HepG2 (cell line): Measurements from ENCODE around the gene METTL22. TPM values are rescaled to one million over a fixed set of nuclear protein-coding genes. Genes with fewer than 3 reads are reported as not detected.

Source experiments
- ETV5 ChIP-seq: IDR thresholded peaks from 2 replicates; pipeline ENCODE4 v1.6.1; 2018; ENCODE audit warnings: missing biosample characterization, missing genetic modification reagents, inconsistent platforms, borderline replicate concordance
- KDM5A ChIP-seq: fragments of 200-600 bp; sonication (generic); IDR thresholded peaks from 2 replicates; pipeline ENCODE4 v1.7.0; 2018; ENCODE audit warnings: antibody characterized with exemption, mild to moderate bottlenecking, low read length, borderline replicate concordance
- KLF12 ChIP-seq: sonication (generic); formaldehyde crosslinking; IDR thresholded peaks from 2 replicates; pipeline ENCODE4 v1.4.0; 2020; ENCODE audit warnings: missing genetic modification reagents, borderline replicate concordance
- NFYB ChIP-seq: sonication (generic); formaldehyde crosslinking; IDR thresholded peaks from 2 replicates; pipeline ENCODE4 v1.4.0; 2020; ENCODE audit warnings: missing genetic modification reagents
- PCBP2 ChIP-seq: fragments of 200-400 bp; formaldehyde crosslinking; optimal IDR thresholded peaks from 2 replicates; pipeline ENCODE3; 2018; ENCODE audit warnings: low read length, low read depth; ENCODE audit not compliant: poor library complexity, severe bottlenecking
- SP4 ChIP-seq: sonication (generic); formaldehyde crosslinking; IDR thresholded peaks from 2 replicates; pipeline ENCODE4 v1.8.1; 2023; ENCODE audit warnings: mild to moderate bottlenecking, missing genetic modification reagents
- TARDBP ChIP-seq: sonication (generic); formaldehyde crosslinking; IDR thresholded peaks from 2 replicates; pipeline ENCODE4 v1.8.0; 2022; ENCODE audit warnings: mild to moderate bottlenecking, missing genetic modification reagents
- WIZ ChIP-seq: sonication (generic); formaldehyde crosslinking; IDR thresholded peaks from 2 replicates; pipeline ENCODE4 v1.5.1; 2020; ENCODE audit warnings: mild to moderate bottlenecking, missing genetic modification reagents
- ZNF337 ChIP-seq: sonication (generic); formaldehyde crosslinking; IDR thresholded peaks from 2 replicates; pipeline ENCODE4 v1.5.1; 2020; ENCODE audit warnings: missing genetic modification reagents, low read depth, mild to moderate bottlenecking, borderline replicate concordance
- polyA plus RNA-seq, 8 experiments: library from polyadenylated mRNA; depleted of rRNA in 3 of 8; stranded (reverse) in 7 of 8; unstranded in 1 of 8; fragments of >200 nt; fragmentation: Illumina TruSeq in 4 of 8; extraction: Trizol in 4 of 8; gene quantifications; 2 replicates each; pipeline versions ENCODE4 v1.2.1 to v1.2.3, GENCODE V29; 2011 to 2016; ENCODE audit warnings: low read depth in 4 of 8, missing spikeins in 1 of 8, mixed read lengths in 1 of 8; ENCODE audit not compliant: insufficient read depth in 1 of 8
- total RNA-seq, 5 experiments: library from RNA; depleted of rRNA; stranded (reverse); fragments of >200 nt; fragmentation: Illumina TruSeq; extraction: Trizol; gene quantifications; 2 replicates each; pipeline ENCODE4 v1.2.3, GENCODE V29; 2016; ENCODE audit warnings: low read depth in 1 of 5
- TF ChIP-seq, protein P1 (sequence below): sonication (generic); formaldehyde crosslinking; IDR thresholded peaks from 2 replicates; pipeline ENCODE4 v1.4.0; 2020; ENCODE audit warnings: missing genetic modification reagents, borderline replicate concordance
- TF ChIP-seq, protein P2 (sequence below): sonication (generic); formaldehyde crosslinking; IDR thresholded peaks from 2 replicates; pipeline ENCODE4 v1.4.0; 2020; ENCODE audit warnings: mild to moderate bottlenecking, low read depth, missing genetic modification reagents
- TF ChIP-seq, protein P3 (sequence below): sonication (generic); formaldehyde crosslinking; IDR thresholded peaks from 2 replicates; pipeline ENCODE4 v1.4.0; 2020; ENCODE audit warnings: missing genetic modification reagents
- TF ChIP-seq, protein P4 (sequence below), 2 experiments: IDR thresholded peaks; 2 replicates each; pipeline ENCODE4 v1.6.1; 2011 to 2012; ENCODE audit warnings: low read length in 2 of 2, borderline replicate concordance in 1 of 2, low read depth in 1 of 2, mild to moderate bottlenecking in 1 of 2, moderate library complexity in 1 of 2
- TF ChIP-seq, protein P5 (sequence below): IDR thresholded peaks from 2 replicates; pipeline ENCODE4 v1.6.1; 2016

METTL22 gene
- total and polyA plus RNA-seq, 2 of the 13 experiments (the other 11 are each of a cell fraction or from before 2014, with no cell fraction given), result 36.2 to 94.8 TPM

DNA sequence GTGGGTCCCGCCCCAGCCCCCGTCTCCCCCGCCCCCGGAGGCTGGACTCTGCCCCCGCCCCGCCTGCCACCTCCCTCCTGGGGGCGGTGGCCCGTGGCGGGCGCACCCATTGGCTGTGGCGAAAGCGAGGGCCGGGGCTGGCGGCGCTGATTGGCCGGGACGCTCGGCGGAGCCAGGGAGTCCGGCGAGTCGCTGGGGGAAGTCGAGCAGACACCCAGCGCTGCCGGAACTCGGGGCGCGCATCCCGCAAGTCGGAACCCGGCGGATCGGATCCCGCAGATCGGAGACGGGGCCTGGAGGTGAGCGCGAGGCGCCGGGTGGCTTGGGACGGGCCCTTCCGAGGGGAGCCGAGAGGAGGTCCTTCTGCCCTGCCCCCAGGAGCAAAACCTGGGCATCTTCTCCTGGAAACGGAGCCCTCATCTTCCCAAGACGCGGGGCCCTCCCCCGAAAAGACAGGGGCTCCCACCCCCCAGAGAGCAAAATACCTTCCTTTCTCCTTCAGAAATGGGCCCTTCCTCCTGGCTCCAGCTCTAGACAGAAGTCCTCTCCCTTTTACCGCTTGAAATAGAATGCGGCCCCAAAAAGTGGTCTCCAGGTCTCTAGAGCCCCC, 53.0 kb downstream of the METTL22 start, which contains the start of gene ABAT (continued):
- TF ChIP-seq KLF12 (peak; percentile 73; the same call in 1 of the 2 replicates), PCBP2 (no peak), WIZ (no peak), NFYB (CRISPR knock-in tag) (peak; percentile 94), KDM5A (0 out of 2 replicates have a peak, but pooled peaks have one; percentile 14), SP4 (CRISPR knock-in tag) (peak; percentile 15; the same call in 1 of the 2 replicates), ZNF337 (CRISPR knock-in tag) (no peak), ETV5 (CRISPR knock-in tag) (peak; percentile 92), TARDBP (CRISPR knock-in tag) (no peak)
- TF ChIP-seq, protein P1, sequence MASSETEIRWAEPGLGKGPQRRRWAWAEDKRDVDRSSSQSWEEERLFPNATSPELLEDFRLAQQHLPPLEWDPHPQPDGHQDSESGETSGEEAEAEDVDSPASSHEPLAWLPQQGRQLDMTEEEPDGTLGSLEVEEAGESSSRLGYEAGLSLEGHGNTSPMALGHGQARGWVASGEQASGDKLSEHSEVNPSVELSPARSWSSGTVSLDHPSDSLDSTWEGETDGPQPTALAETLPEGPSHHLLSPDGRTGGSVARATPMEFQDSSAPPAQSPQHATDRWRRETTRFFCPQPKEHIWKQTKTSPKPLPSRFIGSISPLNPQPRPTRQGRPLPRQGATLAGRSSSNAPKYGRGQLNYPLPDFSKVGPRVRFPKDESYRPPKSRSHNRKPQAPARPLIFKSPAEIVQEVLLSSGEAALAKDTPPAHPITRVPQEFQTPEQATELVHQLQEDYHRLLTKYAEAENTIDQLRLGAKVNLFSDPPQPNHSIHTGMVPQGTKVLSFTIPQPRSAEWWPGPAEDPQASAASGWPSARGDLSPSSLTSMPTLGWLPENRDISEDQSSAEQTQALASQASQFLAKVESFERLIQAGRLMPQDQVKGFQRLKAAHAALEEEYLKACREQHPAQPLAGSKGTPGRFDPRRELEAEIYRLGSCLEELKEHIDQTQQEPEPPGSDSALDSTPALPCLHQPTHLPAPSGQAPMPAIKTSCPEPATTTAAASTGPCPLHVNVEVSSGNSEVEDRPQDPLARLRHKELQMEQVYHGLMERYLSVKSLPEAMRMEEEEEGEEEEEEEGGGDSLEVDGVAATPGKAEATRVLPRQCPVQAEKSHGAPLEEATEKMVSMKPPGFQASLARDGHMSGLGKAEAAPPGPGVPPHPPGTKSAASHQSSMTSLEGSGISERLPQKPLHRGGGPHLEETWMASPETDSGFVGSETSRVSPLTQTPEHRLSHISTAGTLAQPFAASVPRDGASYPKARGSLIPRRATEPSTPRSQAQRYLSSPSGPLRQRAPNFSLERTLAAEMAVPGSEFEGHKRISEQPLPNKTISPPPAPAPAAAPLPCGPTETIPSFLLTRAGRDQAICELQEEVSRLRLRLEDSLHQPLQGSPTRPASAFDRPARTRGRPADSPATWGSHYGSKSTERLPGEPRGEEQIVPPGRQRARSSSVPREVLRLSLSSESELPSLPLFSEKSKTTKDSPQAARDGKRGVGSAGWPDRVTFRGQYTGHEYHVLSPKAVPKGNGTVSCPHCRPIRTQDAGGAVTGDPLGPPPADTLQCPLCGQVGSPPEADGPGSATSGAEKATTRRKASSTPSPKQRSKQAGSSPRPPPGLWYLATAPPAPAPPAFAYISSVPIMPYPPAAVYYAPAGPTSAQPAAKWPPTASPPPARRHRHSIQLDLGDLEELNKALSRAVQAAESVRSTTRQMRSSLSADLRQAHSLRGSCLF, result no peak
- TF ChIP-seq, protein P2, sequence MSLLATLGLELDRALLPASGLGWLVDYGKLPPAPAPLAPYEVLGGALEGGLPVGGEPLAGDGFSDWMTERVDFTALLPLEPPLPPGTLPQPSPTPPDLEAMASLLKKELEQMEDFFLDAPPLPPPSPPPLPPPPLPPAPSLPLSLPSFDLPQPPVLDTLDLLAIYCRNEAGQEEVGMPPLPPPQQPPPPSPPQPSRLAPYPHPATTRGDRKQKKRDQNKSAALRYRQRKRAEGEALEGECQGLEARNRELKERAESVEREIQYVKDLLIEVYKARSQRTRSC (CRISPR knock-in tag), result no peak
- TF ChIP-seq, protein P3, sequence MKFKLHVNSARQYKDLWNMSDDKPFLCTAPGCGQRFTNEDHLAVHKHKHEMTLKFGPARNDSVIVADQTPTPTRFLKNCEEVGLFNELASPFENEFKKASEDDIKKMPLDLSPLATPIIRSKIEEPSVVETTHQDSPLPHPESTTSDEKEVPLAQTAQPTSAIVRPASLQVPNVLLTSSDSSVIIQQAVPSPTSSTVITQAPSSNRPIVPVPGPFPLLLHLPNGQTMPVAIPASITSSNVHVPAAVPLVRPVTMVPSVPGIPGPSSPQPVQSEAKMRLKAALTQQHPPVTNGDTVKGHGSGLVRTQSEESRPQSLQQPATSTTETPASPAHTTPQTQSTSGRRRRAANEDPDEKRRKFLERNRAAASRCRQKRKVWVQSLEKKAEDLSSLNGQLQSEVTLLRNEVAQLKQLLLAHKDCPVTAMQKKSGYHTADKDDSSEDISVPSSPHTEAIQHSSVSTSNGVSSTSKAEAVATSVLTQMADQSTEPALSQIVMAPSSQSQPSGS (CRISPR knock-in tag), result no peak
- TF ChIP-seq, protein P4, sequence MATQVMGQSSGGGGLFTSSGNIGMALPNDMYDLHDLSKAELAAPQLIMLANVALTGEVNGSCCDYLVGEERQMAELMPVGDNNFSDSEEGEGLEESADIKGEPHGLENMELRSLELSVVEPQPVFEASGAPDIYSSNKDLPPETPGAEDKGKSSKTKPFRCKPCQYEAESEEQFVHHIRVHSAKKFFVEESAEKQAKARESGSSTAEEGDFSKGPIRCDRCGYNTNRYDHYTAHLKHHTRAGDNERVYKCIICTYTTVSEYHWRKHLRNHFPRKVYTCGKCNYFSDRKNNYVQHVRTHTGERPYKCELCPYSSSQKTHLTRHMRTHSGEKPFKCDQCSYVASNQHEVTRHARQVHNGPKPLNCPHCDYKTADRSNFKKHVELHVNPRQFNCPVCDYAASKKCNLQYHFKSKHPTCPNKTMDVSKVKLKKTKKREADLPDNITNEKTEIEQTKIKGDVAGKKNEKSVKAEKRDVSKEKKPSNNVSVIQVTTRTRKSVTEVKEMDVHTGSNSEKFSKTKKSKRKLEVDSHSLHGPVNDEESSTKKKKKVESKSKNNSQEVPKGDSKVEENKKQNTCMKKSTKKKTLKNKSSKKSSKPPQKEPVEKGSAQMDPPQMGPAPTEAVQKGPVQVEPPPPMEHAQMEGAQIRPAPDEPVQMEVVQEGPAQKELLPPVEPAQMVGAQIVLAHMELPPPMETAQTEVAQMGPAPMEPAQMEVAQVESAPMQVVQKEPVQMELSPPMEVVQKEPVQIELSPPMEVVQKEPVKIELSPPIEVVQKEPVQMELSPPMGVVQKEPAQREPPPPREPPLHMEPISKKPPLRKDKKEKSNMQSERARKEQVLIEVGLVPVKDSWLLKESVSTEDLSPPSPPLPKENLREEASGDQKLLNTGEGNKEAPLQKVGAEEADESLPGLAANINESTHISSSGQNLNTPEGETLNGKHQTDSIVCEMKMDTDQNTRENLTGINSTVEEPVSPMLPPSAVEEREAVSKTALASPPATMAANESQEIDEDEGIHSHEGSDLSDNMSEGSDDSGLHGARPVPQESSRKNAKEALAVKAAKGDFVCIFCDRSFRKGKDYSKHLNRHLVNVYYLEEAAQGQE (IDR thresholded peaks at IDR 0.05; ENCODE audit: borderline replicate concordance in 1 of 2, low read depth in 1 of 2, low read length in 2 of 2), result peak in 1 of 2 experiments; percentile 15; a peak in 1 of 4 replicates
- TF ChIP-seq, protein P5, sequence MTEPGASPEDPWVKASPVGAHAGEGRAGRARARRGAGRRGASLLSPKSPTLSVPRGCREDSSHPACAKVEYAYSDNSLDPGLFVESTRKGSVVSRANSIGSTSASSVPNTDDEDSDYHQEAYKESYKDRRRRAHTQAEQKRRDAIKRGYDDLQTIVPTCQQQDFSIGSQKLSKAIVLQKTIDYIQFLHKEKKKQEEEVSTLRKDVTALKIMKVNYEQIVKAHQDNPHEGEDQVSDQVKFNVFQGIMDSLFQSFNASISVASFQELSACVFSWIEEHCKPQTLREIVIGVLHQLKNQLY (CRISPR knock-in tag), result 0 out of 2 replicates have a peak, but pooled peaks have one; percentile 17
